Activated T-helper 1 cell treated with anti-CD3 and anti-CD28 coated beads, Interleukin-2, amount 50 U/mL, for 16 hours (primary cell): ENCODE measurements around the gene TMEM242.

Experiments
- DNase-seq, 2 donors: peaks; one replicate each; pipeline ENCODE4 v3.0.0-alpha.2; 2020; ENCODE audit warnings: low read depth in 1 of 2, low spot score in 1 of 2

The TMEM242 gene

DNA sequence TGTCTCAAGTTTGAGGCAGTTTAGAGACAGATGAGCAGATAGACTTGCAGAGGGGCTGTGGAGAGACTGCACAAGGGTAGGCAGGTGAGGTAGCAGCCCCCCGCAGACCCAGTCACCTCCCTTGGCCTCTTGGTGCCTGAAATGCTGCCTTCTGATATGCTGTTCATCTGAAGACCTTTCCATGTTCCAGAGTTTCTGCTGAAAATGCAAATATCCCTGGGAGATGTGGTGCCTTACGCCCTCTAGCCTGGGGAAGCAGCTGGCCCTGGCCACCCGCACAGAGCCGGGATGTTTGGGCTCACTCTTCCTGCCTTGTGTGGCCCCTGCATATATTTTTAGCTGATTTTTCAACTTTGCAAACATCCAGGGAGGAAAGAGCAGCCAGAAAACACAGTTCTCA, 51.4 kb downstream of the TMEM242 start:
- DNase-seq, result no peak

GRCh38 chr6:157271441-157271840, 51.9 kb downstream of the TMEM242 start:
- no peak for DNase-seq

DNA sequence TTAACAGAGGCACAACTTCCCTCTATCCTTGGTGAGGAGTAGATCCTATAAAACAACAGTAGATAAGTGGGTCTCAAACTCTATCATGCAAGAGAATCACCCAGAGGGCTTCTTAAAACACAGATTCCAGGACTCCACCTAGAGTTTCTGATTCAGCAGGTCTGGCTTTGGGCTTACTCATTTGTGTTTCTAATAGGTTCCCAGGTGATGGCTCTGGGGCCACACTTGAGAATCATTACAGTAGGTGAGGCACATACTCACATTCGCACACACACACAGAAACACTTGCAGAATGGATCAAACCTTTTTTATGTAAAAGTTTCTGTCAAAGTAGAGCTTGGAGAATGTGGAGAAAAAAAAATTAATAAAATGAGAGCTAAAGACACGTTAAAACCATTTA, 52.4 kb downstream of the TMEM242 start:
- DNase-seq, result no peak

DNA sequence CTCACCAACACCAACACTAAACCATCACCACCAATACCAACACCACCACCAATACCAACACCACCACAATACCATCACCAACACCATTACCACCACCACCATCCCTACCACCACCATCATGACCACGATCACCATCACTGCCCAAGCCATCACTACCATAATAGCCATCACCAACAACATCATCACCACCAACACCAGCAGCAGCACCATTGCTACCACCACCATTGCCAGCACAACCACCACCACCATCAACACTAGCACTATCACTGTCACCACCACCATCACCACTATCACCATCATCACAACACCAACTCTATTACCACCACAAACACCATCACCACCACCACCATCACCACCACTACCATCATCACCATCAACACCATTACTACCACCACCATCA, 53.0 kb downstream of the TMEM242 start:
- no peak for DNase-seq

DNA sequence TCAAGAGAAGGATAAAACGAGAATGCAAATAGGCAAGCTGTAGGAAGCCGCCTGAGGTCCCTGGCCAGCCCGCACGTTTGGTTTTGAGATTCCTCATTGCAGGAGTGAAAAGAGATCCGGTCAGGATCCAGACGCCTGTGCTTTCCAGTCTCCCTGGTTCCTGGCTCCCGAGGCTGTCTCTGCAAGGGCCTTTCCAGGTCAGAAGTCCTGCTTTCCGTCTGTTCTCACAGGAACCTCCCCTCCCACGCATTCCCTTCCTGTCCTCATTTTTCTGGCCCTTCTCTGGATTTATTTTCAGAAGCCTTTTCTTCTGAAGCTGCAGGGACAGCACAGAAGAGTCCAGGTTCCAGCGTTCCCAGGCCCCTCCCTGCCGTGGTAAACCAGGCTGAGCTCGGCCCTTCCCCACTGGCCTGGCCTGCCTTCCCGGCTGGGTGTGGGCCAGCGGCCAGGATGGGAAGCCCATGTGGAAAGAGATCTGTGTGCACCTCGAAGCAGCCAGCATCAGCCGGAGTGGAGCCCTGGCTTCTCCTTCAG, 54.0 kb downstream of the TMEM242 start:
- DNase-seq, result no peak

GRCh38 chr6:157268835-157269234, 54.5 kb downstream of the TMEM242 start:
- no peak for DNase-seq

- no peak for DNase-seq
Measured at GRCh38 chr6:157268396-157268795, 54.9 kb downstream of the TMEM242 start.

DNA sequence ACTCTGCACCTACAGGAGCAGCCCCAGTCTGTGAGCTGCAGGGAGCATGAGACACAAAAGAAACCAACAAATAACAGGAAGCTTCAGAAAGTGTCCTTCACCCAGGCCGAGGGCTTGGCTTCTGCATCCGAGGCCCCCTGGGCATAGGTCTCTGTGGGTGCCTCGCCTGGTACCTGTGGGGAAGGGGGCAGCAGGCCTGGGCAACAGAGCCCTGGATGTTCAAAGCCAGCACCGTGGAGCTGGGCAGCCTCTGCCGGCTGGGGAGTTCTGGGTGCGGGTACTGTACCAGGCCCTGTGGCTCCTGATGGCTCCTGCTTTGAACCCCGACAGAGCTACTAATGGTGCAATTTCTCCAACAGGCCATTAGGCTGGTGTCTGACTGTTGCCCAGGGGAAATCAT, 55.7 kb downstream of the TMEM242 start:
- no peak for DNase-seq

DNA sequence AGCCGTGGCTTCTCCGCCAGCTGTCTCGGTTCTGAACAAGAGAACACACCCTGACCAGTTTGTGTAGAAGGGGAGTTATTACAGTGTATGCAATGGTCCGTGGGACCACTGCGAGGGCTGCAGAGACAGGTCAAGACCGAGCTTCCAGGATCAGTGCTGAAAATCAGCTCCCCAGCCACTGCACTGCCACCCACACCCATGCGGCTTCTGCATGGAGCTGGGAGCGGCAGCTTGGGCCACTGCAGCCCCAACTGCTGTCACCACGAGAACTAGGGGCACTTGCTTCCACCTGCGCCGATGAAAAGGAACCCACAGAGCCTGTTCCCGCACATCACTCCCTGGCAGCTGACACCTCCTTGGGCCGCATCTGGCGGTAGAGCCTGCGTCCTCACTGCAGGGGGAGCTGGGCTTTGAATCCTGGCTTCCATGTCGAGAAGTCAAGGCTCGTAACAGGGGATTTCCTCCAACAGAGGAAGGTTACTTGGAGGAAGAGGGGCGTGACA, 56.2 kb downstream of the TMEM242 start:
- no peak for DNase-seq

- no peak for DNase-seq
Measured at GRCh38 chr6:157266274-157267101, 56.8 kb downstream of the TMEM242 start.

- no peak for DNase-seq
Measured at GRCh38 chr6:157265635-157266034, 57.7 kb downstream of the TMEM242 start.

- no peak for DNase-seq
Measured at GRCh38 chr6:157265186-157265585, 58.1 kb downstream of the TMEM242 start.

DNA sequence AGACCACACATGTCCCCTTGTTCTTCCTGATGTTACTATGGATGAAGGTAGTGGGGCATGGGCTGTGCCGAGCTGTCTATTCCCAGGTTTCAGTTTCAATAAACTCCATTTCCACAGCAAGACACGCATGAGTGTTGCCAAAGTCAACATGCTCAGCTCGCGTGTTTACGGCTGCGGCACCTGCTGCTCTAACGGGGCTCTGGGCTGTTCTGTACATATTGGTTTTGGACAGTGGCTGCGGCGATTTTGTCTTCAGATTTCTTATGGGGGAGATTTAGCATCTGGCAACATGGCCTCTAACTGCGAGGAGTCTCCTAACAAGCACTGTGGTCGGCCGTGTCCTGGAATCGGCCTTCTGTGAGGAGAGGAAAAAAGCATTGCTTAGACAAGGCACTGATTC, 58.6 kb downstream of the TMEM242 start:
- DNase-seq, result no peak

GRCh38 chr6:157263881-157264397, 59.4 kb downstream of the TMEM242 start:
- no peak for DNase-seq

DNA sequence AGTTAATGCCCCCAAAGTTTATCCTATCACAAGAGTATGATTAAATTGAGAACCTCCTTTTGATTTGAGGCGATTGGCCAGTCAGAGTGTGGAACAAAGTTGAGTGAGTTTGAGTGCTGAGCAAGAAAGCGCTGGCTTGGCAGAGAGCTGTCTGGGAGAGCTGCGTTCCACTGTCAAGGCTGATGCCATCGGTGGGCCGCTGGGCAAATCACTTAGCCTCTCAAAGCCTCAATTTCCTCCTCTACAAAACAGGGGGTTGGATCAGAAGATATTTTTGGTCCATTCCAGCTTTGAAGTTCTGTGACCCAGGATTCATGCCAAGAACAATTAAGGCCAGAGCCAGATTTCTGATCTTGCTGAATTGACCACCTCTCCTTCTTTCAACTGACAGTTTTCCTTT, 60.2 kb downstream of the TMEM242 start:
- DNase-seq, result no peak

DNA sequence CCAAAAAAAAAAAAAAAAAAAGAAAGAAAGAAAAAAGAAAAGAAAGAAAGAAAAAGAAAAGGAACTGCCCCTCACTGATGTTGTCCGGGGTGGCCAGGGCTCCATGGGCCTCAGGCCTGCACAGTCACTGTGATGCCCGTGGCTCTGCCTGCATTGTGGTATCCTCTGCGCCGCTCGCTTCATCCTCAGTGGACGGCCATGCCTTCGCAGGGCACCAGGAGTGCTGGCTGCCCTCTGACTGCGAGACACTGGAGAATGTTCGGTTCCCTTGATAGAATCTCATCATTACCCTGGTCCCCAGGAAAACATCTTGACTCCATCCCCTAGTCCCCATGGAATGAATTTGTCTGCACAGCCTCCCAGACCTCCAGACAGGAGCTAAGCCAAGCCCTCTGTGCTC, 61.7 kb downstream of the TMEM242 start:
- DNase-seq, result no peak

- DNase-seq, result no peak
Measured at GRCh38 chr6:157260735-157261410, 62.4 kb downstream of the TMEM242 start.

DNA sequence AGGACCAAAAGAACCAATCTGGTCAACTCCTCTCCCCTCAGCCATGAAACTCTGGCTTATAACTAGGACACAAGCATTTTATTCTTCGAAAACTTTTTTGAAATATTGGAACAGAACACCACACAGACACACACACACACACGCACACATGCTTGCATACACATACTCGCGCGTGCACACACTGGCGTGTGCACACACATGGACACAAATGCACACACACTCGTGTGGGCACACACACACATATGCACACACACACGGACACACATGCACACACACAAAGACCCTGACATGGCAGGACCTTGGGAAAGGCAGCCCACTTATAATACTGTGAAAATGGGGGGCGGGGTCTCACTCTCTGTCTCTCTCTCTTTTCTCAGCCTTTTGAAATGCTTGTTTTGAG, 63.9 kb downstream of the TMEM242 start:
- DNase-seq, result no peak

DNA sequence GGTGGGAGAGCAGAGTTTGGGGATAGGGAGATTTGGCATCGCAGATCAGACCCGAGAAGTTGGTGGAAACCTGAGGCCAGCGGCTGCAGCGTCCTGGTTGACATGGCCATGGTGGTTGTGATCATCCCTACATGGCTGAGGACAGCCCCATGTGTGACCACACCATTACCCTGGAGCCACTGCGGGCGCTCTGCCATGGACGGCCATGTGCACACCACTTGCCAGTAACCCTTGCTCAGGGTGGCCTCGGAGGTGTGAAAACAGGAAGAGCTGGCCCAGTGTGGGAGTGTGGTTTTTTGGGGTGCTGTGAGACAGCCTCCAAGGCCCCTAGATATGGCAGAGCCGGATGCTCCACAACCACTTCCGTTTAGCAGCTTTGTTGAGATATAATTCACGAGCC, 64.4 kb downstream of the TMEM242 start:
- no peak for DNase-seq

GRCh38 chr6:157255079-157255478, 68.2 kb downstream of the TMEM242 start:
- DNase-seq, result no peak

DNA sequence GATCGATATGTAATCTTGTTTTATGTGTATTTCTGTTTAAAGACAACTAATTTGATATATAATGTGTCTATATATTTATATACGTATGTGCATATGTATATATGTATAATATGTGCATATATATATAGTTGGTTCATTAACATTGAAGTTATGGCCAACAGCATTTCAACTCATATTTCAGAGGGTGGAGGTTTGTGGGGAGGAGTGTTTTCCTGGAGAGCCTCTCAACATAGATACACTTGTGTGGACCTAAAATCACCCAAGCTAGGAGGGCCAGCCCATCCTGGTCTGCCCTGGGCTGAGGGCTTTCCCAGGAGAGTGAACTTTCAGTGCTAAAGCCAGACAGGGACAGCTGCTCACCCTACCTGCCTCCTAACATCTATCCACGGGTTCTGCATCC, 68.8 kb downstream of the TMEM242 start:
- DNase-seq, result no peak

- no peak for DNase-seq
Measured at GRCh38 chr6:157253699-157254098, 69.6 kb downstream of the TMEM242 start.
